ENCODE measurements around the gene PPARD. TPM values are rescaled to one million over a fixed set of nuclear protein-coding genes. Genes with fewer than 3 reads are reported as not detected.
A peak's percentile ranks its signal among the peaks of the same experiment; 100 is the strongest.
"Not testable (repeated sequence)": the region's sequence is repeated elsewhere in the genome, so short reads cannot be mapped to it uniquely, and the experiment has no call there.

Gene PPARD
- total RNA-seq, 1 donor from 2014 or later = 30.2 TPM

GRCh38 chr6:35302604-35303241 is 39.6 kb upstream of the PPARD start:
- Histone ChIP-seq H3K27me3 (ENCODE audit: low read depth) (no peaks in the 10 kb centered on the region), H3K4me3 (peak overlapping the region; percentile 22), H3K9me3 (no peaks in the 10 kb centered on the region), H3K4me1 (peaks cover 44% of the 10 kb centered on the region), H3K27ac (peak overlapping the region; percentile 50), H3K36me3 (no peaks in the 10 kb centered on the region)
- ATAC-seq = peak; percentile 73 to 80
- no peak for TF ChIP-seq CTCF (IDR thresholded peaks at IDR 0.05)
- intact Hi-C loops (cut with DNase I) = no loop called here
- DNase-seq = peak; percentile 73

GRCh38 chr6:35304299-35304698 is 38.1 kb upstream of the PPARD start:
- TF ChIP-seq CTCF (IDR thresholded peaks at IDR 0.05) = no peak
- Histone ChIP-seq H3K27me3 (ENCODE audit: low read depth) (no peaks in the 10 kb centered on the region), H3K9me3 (no peaks in the 10 kb centered on the region), H3K4me3 (no peak overlapping the region), H3K27ac (no peak overlapping the region), H3K36me3 (no peaks in the 10 kb centered on the region), H3K4me1 (peaks cover 30% of the 10 kb centered on the region)
- ATAC-seq (no peak), DNase-seq (no peak)
- intact Hi-C loops (cut with DNase I) = no loop called here

GRCh38 chr6:35305117-35305516 is 37.2 kb upstream of the PPARD start:
- Histone ChIP-seq H3K4me1 (peaks cover 26% of the 10 kb centered on the region), H3K4me3 (no peak overlapping the region), H3K36me3 (no peaks in the 10 kb centered on the region), H3K9me3 (no peaks in the 10 kb centered on the region), H3K27me3 (ENCODE audit: low read depth) (no peaks in the 10 kb centered on the region), H3K27ac (no peak overlapping the region)
- no peak for ATAC-seq
- intact Hi-C loops (cut with DNase I) = no loop called here
- no peak for DNase-seq
- no peak for TF ChIP-seq CTCF (IDR thresholded peaks at IDR 0.05)

- ATAC-seq; H3K27me3 ChIP-seq (ENCODE audit: low read depth); intact Hi-C loops (cut with DNase I); H3K4me3 ChIP-seq; H3K36me3 ChIP-seq; H3K9me3 ChIP-seq; H3K27ac ChIP-seq; DNase-seq: not testable (repeated sequence)
- peaks cover 31% of the 10 kb centered on the region for H3K4me1 ChIP-seq
Measured at GRCh38 chr6:35307138-35307537, 35.2 kb upstream of the PPARD start.

GRCh38 chr6:35308543-35308942 is 33.8 kb upstream of the PPARD start:
- intact Hi-C loops (cut with DNase I); ATAC-seq; H3K9me3 ChIP-seq; DNase-seq; H3K4me3 ChIP-seq; H3K27ac ChIP-seq; H3K27me3 ChIP-seq (ENCODE audit: low read depth); H3K36me3 ChIP-seq: not testable (repeated sequence)
- H3K4me1 ChIP-seq = peaks cover 28% of the 10 kb centered on the region

- no peak overlapping the region for H3K27ac ChIP-seq
- peak in 1 of 2 donors; percentile 7 for ATAC-seq
- DNase-seq = no peak
- no peak overlapping the region for H3K4me3 ChIP-seq
- H3K36me3 ChIP-seq = no peaks in the 10 kb centered on the region
- no peak for TF ChIP-seq CTCF (IDR thresholded peaks at IDR 0.05)
- H3K4me1 ChIP-seq = peaks cover 21% of the 10 kb centered on the region
- intact Hi-C loops (cut with DNase I) = no loop called here
- no peaks in the 10 kb centered on the region for H3K27me3 ChIP-seq (ENCODE audit: low read depth)
- H3K9me3 ChIP-seq = no peaks in the 10 kb centered on the region
Measured at GRCh38 chr6:35309611-35310264, 32.6 kb upstream of the PPARD start.

All from lower lobe of right lung (tissue), 2 donors.